Stimulated activated CD8-positive, alpha-beta memory T cell treated with anti-CD3 and anti-CD28 coated beads, Interleukin-15, amount 100 ng/mL, for 4 hours (primary cell): ENCODE measurements around the gene TTC7B.

Source experiments
- DNase-seq, 2 donors: peaks; one replicate each; pipeline ENCODE4 v3.0.0-alpha.2; 2020; ENCODE audit warnings: low read depth in 2 of 2

The TTC7B gene

DNA sequence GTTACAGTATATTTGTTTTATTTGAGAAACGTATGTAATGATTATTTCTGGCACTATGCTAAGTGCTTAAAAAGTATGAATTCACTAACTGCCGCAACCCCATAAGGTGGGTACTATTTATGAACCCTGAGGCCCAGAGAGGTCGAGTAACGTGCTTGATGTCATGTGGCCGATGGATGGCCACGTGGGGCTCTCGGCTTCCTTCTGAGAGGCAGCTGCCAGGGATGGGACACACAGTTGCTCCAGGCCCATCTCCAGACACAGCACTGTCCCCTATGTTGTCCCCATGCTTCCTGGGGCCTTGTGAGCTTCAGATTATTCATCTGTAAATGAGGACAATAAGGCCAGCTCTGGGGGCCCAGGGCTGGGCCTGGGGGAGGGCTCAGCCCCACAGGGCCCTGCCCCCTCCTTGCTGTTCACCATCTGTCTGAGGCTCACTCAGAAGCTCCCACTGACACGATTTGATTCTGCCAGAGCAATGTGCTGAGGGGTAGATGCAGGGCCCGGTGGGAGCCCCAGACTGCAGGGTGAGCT lies 304.4 kb downstream of the TTC7B start:
- DNase-seq: no peak

DNA sequence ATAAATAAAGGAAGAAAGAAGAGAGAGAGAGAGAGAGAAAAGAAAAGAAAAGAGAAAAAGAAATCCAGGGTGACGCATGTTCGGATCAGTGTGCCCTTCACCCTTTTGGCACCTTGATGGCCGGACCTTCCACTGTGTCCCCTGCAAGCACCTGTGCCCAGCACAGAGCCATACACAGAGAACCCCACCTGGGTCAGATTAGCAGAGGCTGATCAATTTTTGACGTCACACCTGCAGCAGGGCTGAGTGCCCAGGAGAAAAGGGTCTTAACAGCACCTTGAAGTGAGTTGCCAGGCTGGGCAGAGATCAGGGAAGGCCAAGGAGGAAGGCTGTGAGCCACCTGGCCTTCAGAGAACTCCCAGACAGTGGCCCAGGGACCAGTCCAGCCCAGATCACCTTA lies 305.0 kb downstream of the TTC7B start:
- no peak for DNase-seq

DNA sequence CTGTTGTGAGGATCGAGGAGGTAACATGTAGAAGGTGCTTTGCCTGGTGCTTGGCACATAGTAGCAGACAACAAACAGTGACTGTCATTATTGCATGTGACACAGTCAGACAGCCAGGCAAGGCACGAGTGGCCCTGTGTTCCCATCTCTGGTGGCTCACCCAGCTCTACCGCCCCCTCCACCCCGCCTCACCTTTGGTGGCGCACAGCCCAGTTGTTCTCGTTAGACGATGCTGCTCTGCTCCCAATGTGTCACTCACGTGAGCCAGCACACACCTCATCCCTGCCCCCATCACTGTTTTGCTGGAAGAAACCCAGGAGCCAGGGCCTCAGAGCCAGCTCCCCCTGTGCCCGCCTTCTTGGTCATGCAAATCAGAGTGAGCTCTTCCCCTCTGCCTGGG lies 306.1 kb downstream of the TTC7B start:
- DNase-seq: no peak

DNA sequence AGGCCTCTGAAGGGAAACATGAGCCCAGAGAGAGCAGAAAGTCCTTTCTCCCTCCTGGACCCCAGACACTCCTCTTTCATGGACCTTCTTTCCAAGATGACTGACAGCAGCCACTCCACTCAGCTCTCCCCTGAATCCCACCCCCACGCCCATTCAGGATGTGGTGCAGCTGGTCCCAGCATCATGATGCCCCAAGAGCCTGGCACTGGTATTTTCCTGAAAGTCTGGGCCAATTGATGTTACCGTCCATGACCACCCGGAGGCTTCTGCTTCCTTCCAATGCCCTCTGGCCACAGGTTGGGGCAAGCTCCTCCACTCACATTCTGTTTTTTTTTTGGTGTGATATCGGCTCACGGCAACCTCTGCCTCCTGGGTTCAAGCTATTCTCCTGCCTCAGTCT lies 306.8 kb downstream of the TTC7B start:
- no peak for DNase-seq

DNA sequence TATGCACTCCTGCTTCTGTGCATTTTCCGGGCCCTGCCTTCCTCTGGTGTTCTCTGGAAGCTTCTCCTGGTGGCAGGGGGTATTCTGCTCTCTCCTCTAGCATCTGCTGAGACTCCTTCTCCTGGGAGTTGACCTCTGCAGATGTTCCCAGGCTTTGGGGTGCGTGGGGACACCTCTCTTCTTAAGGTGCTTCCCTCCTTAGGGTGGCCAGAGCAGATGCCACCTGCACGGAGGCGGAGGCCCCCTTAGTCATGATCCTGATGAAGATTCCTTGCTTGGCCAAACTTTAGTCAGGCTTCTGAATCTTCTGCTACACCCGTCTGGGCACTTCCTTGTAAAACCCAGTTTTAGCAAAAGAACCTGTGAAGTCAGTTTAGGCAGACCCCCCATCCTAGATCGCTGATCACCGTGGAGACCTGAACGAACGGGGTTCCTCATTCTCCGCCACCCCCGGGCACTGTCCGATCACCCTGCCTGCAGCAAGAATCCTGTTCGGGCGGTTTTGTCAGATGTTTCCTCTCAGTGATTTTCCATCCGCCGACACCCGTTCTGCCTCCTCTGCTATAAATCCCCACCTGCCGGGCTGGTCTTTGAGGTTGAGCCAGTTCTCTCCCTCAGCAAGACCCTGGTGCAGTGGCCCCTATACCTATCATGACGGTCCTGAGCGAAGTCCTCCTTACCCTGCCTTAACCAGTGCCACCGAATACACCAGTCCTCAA lies 307.5 kb downstream of the TTC7B start:
- DNase-seq: no peak

DNA sequence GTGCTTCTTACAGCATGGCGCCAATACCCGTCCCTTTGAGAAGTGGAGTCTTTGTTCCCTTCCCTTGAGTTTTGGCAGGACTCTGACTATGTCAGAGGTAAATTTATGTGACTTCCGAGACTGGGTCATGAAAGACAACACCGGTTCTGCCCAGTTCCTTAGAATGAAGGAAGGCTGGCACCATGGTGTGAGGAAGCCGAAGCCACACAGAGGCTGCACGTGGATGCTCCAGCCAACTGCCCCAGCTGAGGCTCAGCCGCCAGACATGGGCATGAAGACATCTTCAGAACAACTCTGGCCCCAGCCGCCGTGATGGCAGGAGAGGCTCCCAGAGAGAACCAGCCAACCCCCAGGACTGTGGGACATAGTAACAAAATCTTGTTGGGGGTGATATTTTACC lies 308.2 kb downstream of the TTC7B start:
- DNase-seq: no peak

DNA sequence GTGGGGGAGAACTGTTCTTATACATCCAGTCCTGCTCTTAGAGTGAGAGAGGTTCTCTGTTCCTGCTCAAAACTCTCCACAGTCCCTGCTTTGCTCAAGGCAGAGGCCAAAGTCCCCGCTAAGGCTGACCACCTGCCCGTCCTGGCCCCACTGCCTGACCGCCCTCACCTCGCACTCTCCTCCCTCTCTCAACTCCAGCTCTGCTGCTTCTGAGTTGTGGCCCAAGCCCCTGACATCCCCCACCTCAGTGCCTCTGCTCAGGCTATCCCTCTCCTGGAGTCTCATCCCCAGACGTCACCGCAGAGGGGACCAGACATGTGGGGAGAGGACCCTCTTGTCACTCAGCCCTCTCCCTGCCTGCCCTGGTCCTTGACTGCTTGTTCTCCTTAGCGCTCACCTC lies 308.8 kb downstream of the TTC7B start:
- no peak for DNase-seq

DNA sequence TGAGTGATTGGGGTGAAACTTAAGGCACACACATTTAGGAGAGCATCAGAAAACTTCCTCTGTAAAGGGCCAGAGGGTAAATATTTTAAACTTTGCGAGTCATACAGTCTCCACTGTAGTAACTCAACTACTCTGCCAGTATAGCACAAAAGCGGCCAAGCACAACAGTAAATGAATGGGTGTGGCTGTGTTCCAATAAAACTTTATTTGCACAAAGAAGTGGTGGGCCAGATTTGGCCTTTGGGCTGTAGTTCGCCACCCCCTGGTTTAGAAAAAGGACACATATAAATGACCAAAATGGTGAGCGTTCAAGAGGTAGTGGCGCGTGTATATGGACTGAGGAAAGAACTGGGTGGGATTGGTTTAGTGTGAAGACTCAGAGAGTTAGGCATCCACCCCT lies 309.5 kb downstream of the TTC7B start:
- no peak for DNase-seq

DNA sequence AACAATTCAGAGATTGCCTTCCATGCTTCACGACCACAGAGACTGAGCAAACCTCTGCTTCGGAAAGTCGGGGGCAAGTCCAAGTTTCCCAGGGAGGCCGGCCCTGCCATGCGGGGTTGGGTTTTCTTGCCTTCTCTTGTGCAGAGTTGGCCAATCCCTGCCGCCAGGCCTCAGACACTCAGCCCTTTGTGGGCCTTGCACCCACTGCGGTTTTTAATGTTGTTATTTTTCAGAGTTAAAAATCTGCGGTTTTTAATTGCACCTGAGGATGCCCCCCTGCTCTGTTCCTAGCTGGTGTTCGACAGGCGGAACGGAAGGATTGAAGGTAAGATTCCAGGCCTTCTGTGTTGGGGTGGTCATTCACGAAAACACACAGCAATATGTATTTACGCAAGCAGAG lies 310.7 kb downstream of the TTC7B start:
- no peak for DNase-seq

DNA sequence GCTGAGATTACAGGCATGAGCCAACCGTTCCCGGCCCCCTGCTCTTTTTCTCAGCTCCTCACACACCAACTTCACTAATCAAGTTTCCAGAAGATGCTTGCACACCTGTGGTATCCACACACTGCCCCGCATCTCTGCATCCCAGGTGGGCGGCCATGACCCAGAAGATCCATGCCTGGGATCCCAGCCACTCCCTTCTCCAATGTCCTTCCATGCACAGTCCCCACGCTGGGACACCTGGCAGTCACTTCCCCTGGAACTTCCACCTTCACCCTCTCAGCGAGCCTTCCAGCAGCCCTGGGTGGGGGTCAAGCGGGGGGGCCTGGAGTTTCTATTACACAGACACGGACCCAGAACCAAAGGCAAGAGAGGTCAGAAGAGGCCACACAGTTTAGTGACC lies 311.6 kb downstream of the TTC7B start:
- no peak for DNase-seq

DNA sequence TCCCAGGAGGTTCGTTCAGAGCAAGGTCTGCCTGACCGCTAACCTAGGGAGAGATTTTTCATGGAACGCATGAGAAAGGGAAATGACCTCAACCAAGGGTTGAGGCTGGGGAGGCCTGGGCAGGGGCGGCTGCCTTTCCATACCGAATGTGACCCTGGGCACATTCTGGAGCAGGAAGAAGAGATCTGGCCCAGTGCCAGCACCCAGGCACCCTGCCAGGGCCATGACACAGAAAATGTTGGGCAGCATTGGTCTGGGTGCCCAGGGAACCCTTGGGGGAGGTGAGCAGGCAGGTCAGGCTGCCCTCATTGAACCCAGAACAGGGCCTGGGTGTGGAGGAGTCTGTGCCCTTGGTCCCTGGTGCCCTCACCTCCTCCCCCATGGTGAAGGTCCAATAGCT lies 312.6 kb downstream of the TTC7B start:
- no peak for DNase-seq

DNA sequence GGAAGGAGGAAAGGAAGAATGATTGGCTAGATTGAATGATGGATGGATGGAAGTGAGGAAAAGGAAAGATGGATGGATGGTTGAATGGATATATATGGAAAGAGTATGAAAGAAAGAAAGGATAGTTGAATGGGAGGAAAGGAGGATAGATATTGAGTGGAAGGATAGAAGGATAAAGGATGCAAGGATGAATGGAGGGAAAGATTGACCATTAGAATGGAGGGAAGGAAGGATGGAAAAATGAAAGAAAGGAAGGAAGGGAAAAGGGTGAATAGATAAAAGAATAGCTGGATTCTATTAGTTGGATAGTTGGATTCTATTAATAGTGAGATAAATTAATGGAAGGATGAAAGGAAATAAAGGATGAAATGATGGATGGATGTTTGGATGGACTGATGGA lies 313.5 kb downstream of the TTC7B start:
- no peak for DNase-seq

DNA sequence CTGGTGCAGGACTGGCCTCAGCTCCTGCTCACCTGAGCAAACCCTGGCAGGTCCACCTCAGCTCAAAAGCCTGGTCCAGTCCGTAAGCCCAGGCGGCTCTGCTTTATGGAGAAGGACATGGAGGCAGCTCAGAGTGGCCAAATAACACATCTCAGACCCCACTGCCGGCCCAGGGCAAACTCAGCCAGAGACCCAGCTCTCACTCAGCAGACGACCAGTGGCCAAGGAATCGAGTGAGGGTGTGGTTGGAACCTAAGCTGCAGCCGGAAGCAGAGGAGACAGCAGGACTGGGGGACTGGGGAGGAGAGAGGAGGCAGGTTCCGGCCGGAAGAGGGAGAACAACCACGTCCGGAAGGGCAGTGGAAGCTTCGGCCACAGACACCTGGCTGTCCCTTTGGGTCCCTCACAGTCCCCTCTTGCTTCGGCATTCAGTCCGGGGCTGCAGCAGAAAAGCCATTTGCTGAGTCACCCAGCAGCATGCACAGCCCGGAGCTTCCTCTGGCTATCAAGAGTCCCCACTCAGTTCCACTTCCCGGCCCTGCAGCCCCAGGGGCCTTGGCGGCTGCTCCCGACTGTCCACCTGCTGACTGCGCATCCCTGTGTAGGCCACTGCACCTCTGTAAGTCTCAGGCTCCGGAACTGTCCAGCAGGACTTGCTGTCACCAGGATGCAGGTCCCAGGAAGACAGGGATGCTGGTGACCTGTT lies 315.4 kb downstream of the TTC7B start:
- no peak for DNase-seq

DNA sequence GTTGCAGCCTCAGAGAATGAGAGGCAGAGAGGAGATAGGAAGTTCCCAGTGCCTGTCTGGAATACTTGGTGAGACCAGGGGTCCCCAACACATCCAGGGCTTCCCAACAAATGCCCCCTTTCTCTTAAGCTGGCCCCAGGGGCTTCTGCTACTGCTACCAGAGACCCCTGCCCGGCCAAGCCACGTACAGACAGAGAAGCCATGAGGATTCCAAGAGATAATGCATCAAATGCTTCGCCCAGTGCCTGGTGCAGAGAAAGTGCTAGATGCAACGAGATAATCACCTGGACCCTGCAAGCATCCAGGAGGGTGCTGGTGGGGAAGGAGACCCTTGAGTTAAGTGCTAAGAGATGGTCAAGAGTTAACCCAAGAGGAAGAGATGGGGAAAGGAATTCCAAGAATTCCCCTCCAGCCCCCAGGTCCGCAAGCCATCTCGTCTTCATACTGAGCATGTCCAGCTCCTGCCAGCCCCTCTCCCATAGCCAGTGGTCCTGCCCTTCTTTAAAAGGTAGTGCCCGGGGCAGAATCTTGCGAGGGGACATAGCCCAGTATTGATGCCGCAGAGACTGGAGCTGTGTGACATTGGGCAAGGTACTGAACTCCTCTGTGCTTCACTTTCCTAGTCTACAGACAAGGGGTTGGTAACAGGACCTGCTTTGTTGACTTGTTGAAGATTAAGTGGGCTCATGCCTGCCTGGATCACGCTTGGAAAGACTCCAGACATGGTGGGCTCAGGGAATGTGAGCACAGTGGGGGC lies 316.1 kb downstream of the TTC7B start:
- no peak for DNase-seq

DNA sequence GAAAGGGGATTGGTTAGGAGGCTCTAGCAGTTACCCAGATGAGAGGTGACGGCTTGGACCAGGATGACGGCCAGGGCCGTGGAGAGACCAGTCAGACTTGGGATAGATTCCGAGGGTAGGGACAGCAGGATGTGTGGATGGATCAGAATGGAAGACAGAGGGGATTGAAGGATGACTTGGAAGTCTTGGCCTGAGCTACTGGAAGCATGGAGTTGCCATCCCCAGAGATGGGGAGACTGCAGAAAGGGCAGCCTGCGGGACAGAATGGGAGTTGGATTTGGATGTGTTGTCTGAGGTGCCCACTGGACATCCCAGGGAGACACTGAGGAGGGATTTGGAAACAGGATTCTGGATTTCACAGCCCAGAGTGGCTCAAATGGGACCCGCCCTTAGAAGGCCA lies 317.1 kb downstream of the TTC7B start:
- DNase-seq: no peak

DNA sequence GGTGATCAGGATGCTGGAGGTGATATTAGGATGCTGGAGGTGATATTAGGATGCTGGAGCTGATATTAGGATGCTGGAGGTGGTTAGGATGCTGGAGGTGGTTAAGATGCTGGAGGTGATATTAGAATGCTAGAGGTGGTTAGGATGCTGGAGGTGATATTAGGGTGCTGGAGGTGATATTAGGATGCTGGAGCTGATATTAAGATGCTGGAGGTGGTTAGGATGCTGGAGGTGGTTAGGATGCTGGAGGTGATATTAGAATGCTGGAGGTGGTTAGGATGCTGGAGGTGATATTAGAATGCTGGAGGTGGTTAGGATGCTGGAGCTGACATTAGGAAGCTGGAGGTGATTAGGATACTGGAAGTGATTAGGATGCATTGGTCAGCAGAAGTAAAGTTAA lies 318.0 kb downstream of the TTC7B start:
- DNase-seq: no peak

DNA sequence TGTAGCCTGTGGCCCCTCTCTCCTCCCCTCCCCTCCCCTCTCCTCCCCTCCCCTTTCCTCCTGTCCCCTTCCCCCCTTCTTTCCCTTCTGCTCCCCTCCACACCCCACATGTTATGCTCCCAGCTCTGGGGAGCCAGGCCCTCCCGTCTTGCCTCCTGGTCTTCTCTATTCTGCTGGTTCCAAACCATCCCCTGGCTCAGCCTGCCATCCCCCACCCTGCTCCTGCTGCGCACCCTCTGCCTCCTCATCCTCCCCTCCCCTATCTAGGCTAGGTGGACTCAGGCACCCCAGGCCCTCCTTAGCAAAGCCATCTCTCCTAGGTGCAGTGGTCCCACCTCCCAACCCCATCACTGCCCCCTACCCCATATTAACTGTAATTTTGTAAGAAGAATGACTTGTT lies 319.9 kb downstream of the TTC7B start:
- no peak for DNase-seq

DNA sequence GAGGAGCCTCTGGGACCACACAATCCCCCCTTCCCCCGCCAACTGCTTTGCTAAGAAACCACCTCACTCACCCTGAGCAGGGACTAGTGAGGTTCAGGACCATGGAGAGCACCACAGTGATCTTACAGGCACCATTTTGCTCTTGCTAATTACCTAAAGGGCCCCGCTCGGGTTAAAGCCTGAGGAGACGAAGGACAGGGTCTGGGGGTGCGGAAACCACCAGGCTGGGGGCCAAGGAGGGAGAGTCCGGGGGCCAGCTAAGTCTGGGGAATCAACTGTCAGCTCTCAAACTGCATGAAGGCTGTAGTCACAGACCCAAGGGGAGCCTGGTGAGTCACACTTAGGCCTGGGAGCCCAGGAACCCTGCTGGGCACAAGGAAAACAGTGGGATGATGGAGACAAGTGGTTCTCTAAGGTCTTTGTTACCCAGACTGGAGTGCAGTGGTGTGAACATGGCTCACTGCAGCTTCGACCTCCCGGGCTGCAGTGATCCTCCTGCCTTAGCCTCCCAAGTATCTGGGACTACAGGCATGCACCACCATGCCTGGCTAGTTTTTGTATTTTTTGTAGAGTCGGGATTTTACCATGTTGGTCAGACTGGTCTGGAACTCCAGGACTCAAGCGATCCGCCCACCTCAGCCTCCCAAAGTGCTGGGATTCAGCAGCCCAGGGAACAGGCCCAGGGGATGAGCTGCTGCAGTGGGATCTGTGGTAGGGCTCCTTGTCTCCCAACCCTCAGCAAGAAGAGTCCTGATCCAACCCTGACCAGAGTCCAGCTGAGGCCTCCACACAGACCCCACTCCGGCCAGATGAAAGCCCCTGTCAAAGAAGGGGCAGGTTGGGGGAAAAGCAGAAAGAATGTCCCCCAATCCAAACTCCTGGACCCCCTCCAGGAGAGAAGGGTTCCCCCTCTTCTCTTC lies 320.6 kb downstream of the TTC7B start:
- no peak for DNase-seq

DNA sequence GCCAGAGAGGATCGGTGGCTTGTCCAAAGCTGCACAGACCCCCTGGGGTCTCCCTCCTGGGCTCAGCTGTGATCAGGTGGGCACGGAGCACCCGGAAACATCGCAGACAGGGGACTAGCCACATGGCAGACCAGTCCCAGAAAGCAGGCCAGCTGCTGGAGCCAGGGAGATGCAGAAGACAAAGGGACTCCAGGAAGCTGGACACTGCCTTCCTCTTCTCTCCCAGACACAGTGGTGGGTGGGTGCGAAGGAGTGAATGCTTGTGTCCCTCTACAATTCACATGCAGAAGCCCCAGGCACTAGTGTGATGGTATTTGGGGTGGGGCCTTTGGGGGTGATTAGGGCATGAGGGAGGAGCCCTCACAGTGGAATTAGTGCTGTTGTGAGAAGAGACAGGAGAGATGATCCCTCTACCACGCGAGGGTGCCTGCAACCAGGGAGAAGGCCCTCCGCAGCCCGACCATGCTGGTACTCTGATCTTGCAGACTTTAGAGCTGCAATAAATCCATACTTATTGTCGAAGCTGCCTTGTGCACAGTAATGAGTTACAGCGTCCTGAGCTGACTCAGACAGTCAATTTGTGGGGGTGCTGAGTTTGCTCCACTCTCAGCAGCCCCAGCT lies 324.2 kb downstream of the TTC7B start:
- DNase-seq: no peak

DNA sequence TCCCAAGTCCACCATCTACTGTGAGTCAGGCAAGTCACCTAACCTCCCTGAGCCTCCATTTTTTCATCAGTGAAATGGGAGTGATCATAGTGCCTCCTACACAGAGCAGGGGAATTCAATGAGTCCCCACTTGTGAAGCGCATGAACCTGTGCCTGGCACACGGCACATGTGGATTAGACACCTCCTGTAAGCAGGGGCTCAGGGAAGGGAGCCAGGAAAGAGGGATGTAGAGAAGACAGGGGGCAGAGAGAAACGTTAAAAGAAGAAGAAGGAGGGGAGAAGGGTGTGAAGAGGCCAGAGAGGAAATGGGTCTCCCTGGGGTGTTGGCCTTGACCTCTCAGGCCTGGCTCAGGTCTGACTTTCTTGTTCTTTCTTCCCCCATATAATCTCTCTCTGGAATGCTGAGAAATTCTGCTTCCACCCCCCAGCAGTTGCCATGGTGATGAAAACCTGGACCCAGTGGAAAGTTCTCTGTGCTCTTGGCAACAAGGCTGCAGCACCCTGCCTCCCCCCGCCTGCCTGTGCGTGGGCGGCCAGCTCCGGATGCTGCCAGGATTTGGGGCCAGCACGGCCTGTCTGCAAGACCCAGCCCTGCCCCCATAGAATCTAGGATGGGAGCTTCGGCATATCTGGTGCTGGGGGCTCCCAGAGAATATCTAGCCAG lies 324.9 kb downstream of the TTC7B start:
- DNase-seq: no peak

DNA sequence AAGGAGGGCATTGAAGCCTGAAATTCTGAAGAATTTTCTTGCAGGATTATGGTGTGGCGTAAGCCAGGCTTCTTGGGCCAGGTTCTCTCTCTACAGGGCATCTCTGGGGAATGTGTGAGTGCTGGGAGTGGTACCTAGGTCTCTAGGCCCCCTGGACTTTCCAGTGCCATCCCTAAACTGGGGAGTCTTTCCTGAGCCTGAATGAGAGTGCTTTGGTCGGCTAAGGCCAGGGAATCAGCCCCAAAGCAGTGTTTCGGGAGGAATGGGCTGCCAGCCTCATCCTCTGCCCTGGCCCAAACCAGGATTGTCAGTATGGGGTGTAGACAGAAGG lies 325.5 kb downstream of the TTC7B start:
- DNase-seq: no peak
